LHCN-M2 (cell line): ENCODE measurements around the gene CDC40. TPM values are rescaled to one million over a fixed set of nuclear protein-coding genes. Genes with fewer than 3 reads are reported as not detected.
A peak's percentile ranks its signal among the peaks of the same experiment; 100 is the strongest.
"Not testable (repeated sequence)": the region's sequence is repeated elsewhere in the genome, so short reads cannot be mapped to it uniquely, and the experiment has no call there.

Experiments
- DNase-seq: peaks from one replicate; pipeline ENCODE4 v3.0.0-alpha.2; 2012; ENCODE audit warnings: low read depth
- total RNA-seq: library from RNA; depleted of rRNA; stranded (reverse); fragments of >200 nt; gene quantifications from 2 replicates; pipeline ENCODE4 v1.2.3, GENCODE V29; 2014

CDC40 gene
- total RNA-seq, 1 experiment from 2014 or later, result 20.4 TPM

DNA sequence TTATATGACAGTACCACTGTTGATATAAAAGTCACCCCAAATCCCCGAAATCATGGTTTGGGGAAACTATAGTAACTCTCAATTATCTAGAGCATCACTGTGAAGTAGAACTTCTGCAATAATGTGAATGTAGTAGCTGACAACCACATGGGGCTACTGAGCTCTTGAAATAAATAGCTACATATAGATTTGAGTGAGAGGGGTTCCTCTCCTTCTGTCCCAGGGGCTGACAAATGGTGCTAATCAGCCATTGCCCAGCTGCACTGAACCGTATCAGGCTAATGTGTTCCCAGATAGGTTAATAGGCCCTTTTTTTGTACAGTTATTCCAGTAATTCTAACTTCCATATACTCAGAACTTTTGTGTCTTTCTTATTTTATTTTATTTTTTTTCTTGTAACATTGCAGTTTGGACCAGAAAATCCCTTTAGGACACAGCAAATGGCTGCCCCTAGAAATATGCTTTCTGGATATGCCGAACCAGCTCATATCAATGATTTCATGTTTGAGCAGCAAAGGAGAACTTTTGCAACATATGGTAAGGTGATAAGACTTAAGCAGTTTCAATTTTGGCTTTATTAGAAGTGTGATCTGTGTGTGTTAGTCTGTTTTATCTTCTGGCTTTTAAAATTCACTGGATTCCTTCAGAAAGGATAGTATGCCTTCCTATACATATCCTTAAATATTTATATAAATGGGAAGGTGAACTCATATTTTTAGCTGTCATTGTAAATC, 21.1 kb downstream of the CDC40 start:
- DNase-seq, result no peak

DNA sequence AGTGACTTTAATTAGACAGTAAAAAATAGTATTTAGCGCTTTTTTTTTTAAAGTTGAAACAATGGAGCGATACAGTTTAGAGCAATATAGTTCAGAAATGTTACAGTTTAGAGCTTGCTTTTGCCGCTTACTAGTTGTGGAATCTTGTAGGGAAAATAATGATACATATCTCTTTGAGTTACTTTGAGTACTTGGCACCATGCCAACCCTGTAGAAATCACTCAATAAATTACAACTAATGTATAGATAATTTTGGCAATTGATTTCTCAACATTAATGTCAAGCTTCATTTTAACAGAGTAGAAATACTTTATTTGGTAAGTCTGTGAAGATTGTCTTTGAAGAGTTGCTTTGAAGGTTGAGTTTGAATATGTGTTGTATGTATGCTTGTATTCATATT, 27.4 kb downstream of the CDC40 start:
- no peak for DNase-seq

DNA sequence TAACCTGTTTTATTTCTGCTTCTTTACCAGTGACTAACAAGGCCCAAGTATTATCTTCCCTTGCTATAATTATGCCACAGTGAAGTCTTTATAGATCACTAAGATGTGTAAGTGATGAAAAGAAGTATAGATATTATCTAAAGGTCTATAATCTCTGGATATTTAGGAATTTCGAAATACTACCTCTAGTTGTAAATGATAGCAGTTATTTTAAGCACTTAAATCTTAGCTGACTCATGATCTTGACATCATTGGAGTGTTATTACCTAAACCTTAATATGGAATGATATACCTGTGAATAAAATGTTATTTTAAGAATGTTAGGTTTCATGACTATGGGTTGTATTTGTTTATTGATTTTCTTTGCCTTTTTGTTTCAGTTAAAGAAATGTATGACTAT, 31.5 kb downstream of the CDC40 start:
- no peak for DNase-seq

DNA sequence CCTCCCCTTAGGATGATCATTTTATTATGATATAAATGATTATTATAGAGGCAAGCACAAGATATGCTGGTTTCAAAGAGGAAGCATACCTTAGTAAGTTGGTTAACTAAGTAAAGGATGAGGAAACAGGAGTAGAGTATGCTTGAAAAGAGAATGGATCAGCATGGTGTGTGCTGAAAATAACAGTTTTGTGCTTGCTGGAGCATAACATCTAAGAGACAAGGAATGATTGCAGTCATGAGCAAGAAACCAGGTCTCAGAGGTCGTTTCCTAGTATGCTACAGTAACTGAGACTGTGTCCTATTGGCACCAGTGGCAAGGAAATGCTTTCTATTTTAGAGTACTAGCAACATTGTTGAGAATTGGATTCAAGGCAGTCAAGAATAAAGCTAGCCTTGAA, 34.1 kb downstream of the CDC40 start:
- no peak for DNase-seq

- no peak for DNase-seq
Measured at GRCh38 chr6:110216140-110216539, 35.9 kb downstream of the CDC40 start.

- peak; percentile 3 for DNase-seq
Measured at GRCh38 chr6:110217266-110217665, 37.0 kb downstream of the CDC40 start.

DNA sequence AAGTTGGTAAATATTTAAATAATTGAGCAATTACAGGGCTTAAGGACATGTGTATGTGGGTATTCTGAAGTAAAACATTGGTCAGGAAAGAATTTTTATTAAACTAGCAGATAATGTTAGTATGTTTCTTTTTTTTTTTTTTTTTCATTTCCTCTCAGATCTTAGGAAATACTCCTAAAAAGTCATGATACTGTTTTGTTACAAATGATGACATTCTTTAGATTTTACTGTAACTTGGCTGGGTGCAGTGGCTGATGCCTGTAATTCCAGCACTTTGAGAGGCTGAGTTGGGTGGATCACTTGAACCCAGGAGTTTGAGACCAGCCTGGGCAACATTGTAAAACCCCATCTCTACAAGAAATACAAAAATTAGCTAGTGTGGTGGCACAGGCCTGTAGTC, 41.5 kb downstream of the CDC40 start:
- DNase-seq, result no peak

DNA sequence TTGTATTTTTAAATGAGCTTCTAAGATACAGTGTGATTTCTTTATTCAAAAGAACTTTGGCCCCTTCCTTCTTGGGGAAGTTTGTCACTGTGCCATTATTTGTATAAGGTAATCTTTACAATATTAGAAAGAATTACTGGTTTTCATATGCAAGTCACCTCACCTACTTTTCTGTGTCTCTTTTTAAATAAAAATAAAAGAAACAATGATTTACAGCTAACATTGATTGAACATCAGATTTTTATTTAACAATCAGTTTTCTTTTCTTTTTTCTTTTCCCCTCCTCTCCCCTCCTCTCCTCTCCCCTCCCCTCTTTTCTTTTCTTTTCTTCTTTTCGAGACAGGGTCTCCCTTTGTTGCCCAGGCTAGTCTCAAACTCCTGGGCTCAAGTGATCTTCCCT, 46.0 kb downstream of the CDC40 start:
- DNase-seq, result no peak

GRCh38 chr6:110232450-110232849, 52.2 kb downstream of the CDC40 start:
- peak; percentile 47 for DNase-seq

GRCh38 chr6:110233770-110234374, 53.6 kb downstream of the CDC40 start:
- DNase-seq, result peak; percentile 22

DNA sequence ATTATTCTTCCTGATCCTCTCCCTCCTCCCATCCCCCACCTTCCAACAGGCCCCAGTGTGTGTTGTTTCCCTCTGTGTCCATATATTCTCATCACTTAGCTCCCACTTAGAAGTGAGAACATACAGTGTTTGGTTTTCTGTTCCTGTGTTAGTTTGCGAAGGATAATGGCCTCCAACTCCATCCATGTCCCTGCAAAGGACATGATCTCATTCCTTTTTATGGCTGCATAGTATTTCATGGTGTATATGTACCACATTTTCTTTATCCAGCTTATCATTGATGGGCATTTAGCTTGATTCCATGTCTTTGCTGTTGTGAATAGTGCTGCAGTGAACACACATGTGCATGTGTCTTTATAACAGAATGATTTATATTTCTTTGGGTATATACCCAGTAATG, 55.8 kb downstream of the CDC40 start:
- DNase-seq, result not testable (repeated sequence)

DNA sequence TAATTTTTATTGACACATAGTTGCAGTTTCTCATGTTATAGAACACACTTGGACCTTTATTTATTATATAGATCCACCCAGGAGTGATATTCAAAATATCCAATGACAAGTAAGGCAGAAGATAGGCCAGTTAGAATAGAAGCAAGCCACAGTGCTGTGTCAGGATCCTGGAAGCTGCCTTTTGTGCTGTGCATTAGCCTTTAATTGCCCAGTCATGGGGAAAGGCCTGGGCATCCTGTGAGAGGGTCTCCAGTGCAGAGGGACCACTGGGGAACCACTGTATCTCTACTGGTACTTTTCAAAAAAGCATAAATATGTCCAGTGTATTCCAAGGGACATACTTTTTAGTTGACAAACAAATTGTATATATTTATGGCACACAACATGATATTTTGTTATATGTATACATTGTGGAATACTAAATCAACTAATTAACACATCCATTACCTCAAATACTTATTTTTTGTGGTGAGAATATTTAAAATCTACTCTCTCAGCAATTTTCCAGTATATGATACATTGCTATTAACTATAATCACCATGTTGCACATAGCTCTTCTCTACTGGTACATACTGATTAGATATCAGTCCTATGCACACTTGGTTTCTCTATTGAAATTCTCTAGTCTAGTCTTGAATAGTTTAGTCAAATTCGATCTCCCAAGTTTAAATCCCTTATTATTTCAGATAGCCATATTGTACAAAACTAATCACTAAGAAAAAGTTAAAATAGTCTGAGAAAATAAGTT, 59.5 kb downstream of the CDC40 start:
- DNase-seq, result no peak

DNA sequence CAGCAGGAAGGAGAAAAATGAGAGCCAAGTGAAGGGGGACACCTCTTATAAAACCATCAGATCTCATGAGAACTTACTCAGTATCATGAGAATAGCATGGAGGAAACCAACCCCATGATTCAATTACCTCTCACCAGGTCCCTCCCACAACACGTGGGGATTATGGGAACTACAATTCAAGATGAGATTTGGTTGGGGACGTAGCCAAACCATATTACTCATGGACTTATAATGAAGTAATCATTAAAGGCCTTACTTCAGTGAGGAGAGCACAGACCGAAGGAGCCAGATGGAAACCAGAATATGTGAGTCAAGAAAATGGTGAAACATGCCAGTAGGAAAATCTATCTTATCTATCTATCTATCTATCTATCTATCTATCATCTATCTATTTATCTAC, 64.4 kb downstream of the CDC40 start:
- DNase-seq, result peak; percentile 2

DNA sequence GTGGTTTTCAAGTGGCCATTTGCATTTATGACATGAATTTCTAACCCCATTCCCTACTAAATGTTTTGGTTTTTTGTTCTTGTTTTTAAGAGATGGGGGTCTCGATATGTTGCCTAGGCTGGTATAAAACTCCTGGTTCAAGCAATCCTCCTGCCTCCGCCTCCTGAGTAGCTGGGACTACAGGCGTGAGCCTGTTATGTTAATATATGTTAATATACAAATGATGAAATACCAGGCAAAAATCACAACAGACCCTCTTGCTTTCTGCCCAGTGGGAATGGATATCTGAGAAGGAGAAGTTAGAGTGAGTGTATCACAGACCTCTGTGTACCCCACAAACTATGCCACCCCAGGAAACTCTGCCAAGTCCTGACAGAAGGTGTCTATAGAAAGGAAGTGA, 66.2 kb downstream of the CDC40 start:
- no peak for DNase-seq

- no peak for DNase-seq
Measured at GRCh38 chr6:110246900-110247546, 66.8 kb downstream of the CDC40 start.

GRCh38 chr6:110250058-110250457, 69.8 kb downstream of the CDC40 start:
- no peak for DNase-seq

GRCh38 chr6:110250838-110251237, 70.6 kb downstream of the CDC40 start:
- DNase-seq, result no peak

- peak; percentile 20 for DNase-seq
Measured at GRCh38 chr6:110255211-110255750, 75.1 kb downstream of the CDC40 start.

DNA sequence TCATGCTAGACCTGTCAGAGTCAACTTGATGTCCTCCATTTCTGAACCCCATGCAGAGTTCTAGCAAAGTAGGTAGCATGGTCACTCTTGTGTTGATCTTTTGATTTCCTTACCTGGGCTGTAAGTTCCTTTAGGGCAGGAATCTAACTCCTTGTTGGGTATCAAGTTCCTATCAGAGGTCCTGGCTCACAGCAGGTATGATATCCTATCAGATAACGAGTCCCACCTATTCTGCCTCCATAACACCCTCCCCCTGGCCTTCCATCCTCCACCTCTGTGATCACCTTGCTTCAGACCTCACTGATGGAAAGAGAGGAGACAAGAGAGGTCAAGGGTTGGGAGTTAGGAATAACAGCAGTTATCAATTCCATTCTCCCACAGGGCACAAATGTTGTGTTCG, 76.1 kb downstream of the CDC40 start:
- no peak for DNase-seq

DNA sequence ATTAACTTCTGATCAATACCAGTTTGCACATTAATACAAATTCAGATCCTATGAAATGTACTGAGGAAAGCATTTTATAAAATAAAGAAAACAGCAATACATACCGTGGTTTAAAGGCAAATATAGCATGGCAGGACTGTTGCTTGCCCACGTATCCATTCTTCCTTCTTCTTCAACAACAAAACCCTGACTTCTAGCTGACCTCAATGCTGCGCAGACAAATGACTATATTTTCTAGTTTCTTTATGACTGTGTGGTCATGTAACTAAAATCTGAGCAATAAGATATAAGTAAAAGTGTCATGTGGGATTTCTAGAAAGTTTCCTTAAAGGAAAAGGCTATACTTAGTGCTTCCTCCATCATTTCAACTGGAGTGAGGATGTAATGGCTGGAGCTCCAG, 85.0 kb downstream of the CDC40 start:
- DNase-seq, result no peak

DNA sequence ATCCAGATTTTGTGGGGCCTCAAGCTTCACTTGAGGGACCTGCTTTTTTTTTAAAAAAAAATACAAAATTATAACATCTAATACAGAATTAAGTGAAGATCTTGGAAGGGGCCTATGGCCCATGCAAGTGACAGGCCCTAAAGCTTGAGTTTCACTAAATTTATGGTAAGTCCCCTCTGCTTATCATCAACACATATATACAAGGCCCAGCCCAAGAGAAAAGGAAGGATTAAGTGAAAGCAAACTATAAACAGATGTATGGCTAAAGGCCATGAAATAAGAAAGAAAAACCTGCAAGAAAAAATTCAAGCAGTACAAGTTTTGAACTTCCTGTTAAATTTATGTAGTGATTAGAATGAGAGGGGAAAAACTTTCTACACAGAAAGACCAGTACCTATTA, 86.8 kb downstream of the CDC40 start:
- no peak for DNase-seq

- no peak for DNase-seq
Measured at GRCh38 chr6:110269623-110270022, 89.4 kb downstream of the CDC40 start.
